Stimulated activated CD4-positive, alpha-beta T cell treated with anti-CD3 and anti-CD28 coated beads, TNF-alpha, amount 100 ng/mL, for 1 hour (primary cell): ENCODE data around the gene RASGEF1B.
A peak's percentile ranks its signal among the peaks of the same experiment; 100 is the strongest.
"Not testable (repeated sequence)": the region's sequence is repeated elsewhere in the genome, so short reads cannot be mapped to it uniquely, and the experiment has no call there.

Source experiments
- DNase-seq, 3 donors: peaks; one replicate each; pipeline ENCODE4 v3.0.0-alpha.2; 2020; ENCODE audit warnings: low read depth in 3 of 3, low spot score in 1 of 3

The RASGEF1B gene

DNA sequence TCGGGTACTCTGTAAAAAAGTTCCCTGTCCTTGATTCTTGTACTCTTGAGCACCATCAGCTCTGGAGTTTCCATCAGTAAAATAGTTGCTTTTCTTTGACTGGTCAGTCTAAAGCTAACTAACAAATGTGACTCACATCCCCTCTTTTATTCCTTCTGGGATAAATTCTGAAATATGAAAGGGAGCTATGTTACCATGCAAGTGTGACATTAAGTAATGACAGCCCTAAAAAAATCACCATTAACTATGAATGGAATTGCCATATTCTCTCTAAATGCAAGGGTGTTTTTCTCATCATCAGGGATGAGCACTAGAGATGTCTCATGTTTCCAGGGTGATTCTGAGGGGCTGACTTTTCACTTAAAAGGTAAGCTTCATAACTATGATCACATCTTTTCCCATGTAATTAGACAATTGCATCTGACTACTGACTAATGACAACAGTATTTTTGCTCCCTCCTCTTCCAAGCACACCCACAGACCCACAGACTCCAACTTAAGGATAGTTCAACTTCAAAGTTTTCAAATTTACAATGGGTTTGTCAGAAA lies 26.9 kb upstream of the RASGEF1B start:
- no peak for DNase-seq

DNA sequence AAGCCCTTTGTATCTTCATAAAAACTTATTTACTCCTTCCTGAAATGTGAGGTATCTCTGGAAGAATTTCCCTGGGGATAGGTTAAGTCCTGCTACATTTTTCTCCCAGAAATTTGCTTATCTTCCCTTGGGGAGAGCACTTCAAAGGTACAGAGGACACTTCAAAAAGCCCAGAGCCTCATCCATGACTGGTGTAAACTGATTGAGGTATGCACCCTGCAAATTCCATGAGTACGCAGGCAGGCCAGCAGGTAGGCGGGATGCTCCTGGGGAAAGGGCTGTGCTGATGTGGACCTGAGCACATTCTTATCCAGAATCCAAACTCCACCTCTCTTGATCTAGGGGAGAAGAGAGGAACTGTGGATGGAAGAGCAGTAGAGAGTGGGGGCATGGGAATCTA lies 26.3 kb upstream of the RASGEF1B start:
- DNase-seq, result no peak

GRCh38 chr4:81495345-81495744 lies 23.6 kb upstream of the RASGEF1B start:
- no peak for DNase-seq

DNA sequence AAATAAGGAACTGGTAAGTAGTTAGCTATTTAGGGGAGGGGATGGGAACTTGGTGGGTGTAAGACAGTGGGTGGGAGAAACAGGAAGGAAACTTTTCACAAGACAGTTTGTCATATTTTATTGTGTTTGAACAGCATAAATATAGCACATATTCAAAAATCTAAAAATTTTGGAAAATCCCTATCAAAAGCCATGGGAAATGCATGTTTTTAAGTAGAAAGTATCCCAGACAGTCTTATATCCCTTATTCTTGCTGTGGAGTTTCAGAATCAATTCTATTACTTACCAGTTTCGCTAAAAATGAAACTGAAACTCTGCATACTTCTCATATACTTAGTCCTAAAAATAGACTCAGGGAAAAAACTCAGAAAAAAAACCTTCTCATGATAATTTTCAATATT lies 22.3 kb upstream of the RASGEF1B start:
- DNase-seq, result no peak

GRCh38 chr4:81492606-81493230 lies 21.0 kb upstream of the RASGEF1B start:
- DNase-seq, result no peak

DNA sequence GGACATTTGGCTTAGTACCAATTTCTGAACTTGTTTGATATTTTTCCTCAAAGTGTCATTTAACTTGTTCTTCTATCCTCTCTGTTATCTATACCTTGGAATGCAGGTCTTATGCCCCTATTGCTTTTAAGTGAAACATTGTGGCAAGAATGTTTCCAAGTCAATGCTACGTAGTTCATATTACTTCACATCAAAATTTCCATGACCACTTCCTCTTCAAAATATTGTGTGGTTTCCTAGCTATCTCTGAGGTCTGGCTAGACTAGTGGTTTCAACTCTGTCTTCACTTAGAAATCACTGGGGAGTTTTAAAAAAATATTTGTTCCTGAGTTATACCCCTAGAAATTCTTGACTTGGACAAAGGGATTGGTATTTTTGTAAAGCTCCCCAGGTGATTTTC lies 20.2 kb upstream of the RASGEF1B start:
- no peak for DNase-seq

DNA sequence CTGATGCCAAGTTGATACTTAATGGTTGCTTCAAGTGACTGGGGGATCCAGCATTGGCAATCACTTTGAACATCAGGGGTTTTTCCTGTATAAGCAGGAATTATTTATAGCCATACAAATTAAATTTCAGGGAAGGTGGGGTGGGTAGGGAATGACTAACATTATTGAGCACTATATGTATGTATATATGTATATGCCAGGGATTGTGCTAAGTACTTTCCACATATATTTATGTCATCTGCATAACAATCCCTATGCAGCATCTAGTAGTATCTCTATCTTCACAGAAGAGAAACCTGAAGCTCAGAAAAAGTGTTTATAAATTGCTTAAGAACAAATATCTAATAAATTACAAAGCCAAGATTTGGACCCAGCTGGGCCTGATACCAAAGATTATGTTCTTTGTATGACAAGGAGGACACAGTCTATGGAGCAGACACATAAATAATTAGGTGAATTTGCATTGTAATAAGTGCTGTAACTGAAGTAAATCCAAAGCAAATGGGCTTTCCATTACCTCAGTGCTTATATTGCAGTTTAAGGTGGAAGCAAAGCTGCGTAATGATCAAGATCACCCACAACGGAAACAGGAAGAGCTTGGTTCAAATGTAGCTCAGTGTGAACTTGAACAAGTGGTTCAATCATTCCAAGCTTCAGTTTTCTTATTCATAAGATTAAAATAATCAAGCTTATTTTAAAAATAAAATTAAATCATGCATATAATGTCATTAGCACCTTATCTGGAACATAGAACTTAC lies 18.9 kb upstream of the RASGEF1B start:
- DNase-seq, result no peak

- no peak for DNase-seq
Measured at GRCh38 chr4:81486502-81486901, 14.8 kb upstream of the RASGEF1B start.

- DNase-seq, result no peak
Measured at GRCh38 chr4:81485310-81485980, 13.7 kb upstream of the RASGEF1B start.

- no peak for DNase-seq
Measured at GRCh38 chr4:81482326-81482725, 10.6 kb upstream of the RASGEF1B start.

DNA sequence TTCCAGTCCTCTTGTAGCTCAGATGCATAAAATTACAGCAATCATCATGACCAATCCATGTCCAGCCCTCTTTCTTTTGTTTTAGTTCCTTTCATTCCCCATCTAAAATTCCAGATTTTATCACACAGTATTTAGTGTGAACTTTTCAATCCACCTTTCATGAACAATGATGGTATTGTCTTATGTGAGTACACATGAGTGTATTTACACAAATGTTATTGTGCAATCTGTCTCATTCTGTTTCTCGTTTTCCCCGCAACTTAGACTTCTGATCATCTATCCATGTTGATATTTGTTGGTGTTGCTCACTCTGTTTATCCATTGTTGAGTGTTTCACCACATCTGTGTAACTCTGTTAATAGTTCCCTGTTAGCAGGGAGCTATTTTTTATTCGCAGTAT lies 9.4 kb upstream of the RASGEF1B start:
- no peak for DNase-seq

DNA sequence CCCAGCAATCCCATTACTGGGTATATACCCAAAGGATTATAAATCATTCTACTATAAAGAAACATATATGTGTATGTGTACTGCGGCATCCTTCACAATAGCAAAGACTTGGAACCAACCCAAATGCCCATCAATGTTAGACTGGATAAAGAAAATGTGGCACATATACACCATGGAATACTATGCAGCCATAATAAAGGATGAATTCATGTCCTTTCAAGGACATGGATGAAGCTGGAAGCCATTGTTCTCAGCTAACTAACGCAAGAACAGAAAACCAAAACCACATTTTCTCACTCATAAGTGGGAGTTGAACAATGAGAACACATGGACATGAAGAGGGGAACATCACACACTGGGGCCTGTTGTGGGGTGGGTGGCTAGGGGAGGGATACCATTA lies 7.9 kb upstream of the RASGEF1B start:
- not testable (repeated sequence) for DNase-seq

- DNase-seq, result not testable (repeated sequence)
Measured at GRCh38 chr4:81473331-81474265, 1.9 kb upstream of the RASGEF1B start.

- peak in 2 of 3 donors; percentile 19 to 26 for DNase-seq
Measured at GRCh38 chr4:81472281-81473182, 825 bp upstream of the RASGEF1B start.

DNA sequence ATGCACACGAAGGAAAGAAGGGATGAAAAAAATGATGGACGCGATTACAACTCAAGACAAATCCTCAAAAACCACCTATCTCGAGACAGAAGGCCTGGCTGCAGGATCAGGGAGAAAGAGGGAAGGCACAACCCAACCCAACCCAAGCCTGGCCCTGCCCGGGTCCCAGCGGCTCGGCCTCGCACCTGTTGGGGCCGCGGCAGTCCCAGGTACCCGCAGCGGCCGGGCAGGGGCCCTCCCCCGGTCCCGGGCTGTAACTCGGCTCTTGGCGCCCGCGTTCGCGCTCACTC lies 464 bp downstream of the RASGEF1B start:
- no peak for DNase-seq

DNA sequence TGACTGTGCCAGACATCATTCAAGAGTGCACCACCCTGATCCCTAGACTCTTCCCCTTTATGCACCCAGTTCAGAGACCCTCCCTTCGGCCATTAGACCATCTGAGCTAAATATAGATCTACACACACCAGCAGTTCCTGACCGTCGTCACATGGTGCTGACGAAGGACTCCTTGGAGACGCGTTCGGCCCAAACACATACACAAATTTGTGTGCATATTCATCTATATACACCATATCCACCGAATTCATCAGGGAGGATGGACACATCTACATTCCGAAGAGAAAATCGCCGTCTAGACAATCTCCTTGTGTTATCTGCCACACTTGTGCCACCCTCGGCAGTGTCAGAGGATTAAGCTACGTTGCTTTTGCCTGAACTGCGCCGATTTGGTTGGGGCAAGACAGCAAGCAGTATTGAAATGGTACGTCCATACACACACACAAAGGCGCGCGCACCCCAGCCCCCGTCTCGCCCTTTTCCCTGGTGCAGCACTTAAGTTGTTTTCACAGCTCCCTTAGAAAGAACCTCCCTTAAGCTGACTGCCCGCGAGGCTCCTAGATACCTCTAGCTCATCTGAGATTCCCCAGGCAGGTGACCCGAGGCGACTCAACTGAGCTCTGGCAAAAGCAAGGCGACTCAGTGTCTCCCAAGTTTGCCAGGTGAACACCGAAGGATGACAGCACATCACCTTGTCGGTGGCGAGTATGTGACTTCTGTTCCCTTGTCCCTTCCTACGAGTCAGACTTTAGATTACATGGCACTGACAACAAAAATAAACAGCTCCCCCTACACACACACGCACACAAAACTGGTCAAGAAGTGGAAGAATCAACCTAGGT lies 1.0 kb downstream of the RASGEF1B start:
- peak in 1 of 3 donors; percentile 26 for DNase-seq

DNA sequence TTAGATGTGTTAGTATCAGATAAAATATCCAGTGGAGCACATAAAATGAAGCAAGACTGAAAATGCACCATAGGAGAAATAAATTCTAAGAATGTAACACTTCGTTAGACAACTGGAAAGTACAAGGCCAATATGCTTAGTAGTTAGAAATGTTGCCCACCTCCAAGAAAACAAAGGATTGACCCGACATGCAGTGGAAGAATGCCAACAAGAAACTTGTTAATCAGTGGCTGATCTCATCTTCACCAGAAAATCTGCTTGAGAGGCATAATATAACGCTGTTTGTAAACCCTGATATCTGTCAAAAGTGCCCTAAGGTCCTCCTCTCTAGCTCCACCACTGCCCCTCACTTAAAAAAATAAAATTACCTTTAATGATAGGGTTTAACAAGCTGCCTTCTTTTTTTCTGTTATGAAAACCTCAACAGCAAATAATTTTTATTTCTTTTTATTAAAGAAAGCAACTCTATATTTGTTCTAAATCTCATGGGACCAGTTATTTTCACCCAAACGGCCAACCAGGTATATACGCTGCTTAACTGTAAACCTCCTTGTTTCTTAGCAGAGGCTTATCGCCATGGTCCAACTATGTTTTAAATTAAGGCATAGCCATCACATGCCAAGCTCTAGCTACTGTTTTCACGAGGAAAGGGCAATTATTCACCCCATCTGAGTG lies 1.8 kb downstream of the RASGEF1B start:
- DNase-seq, result no peak

- DNase-seq, result no peak
Measured at GRCh38 chr4:81468678-81469077, 3.0 kb downstream of the RASGEF1B start.

DNA sequence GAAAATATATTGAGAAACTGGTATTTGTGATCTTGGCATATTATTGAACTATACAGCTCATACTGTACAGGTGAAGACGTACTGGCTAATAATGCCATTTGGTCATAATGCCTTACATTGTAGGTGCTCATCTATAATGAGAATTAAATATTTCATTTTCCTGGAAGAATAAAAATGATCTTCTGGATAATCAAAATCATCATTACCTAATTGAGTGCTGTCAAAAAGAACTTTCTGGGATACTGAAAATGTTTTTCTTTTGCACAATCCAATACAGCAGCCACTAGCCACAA lies 4.1 kb downstream of the RASGEF1B start:
- DNase-seq, result no peak
